Measurements from ENCODE around the gene ALDH4A1.

Gene ALDH4A1

GRCh38 chr1:18927082-18927653 is 24.8 kb upstream of the ALDH4A1 start:
- Histone ChIP-seq H3K4me1 (ENCODE audit: control insufficient read depth, insufficient read depth, low read length) (peaks cover 70% of the 10 kb centered on the region), H3K36me3 (ENCODE audit: insufficient read depth, low read length) (no peaks in the 10 kb centered on the region), H3K27me3 (ENCODE audit: control insufficient read depth, insufficient read depth, low read length) (no peaks in the 10 kb centered on the region), H3K9me3 (replicated peaks; ENCODE audit: low read length) (no peaks in the 10 kb centered on the region), H3K4me2 (ENCODE audit: low read length) (peak overlapping the region; percentile 66), H3K4me3 (ENCODE audit: low read length) (peak overlapping the region; percentile 49), H3K9ac (ENCODE audit: low read depth, low read length) (peak overlapping the region; percentile 74)

- peak overlapping the region; percentile 49 for H3K4me3 ChIP-seq (ENCODE audit: low read length)
- no peaks in the 10 kb centered on the region for H3K36me3 ChIP-seq (ENCODE audit: insufficient read depth, low read length)
- H3K9ac ChIP-seq (ENCODE audit: low read depth, low read length): peak overlapping the region; percentile 74
- no peaks in the 10 kb centered on the region for H3K9me3 ChIP-seq (replicated peaks; ENCODE audit: low read length)
- H3K4me1 ChIP-seq (ENCODE audit: control insufficient read depth, insufficient read depth, low read length): peaks cover 76% of the 10 kb centered on the region
- H3K27me3 ChIP-seq (ENCODE audit: control insufficient read depth, insufficient read depth, low read length): no peaks in the 10 kb centered on the region
- peak overlapping the region; percentile 66 for H3K4me2 ChIP-seq (ENCODE audit: low read length)
Observed at GRCh38 chr1:18926315-18927081, 24.1 kb upstream of the ALDH4A1 start.

GRCh38 chr1:18925279-18925678 is 22.9 kb upstream of the ALDH4A1 start:
- Histone ChIP-seq H3K4me2 (ENCODE audit: low read length) (no peak overlapping the region), H3K4me1 (ENCODE audit: control insufficient read depth, insufficient read depth, low read length) (peaks cover 77% of the 10 kb centered on the region), H3K9ac (ENCODE audit: low read depth, low read length) (no peak overlapping the region), H3K9me3 (replicated peaks; ENCODE audit: low read length) (no peaks in the 10 kb centered on the region), H3K27me3 (ENCODE audit: control insufficient read depth, insufficient read depth, low read length) (no peaks in the 10 kb centered on the region), H3K4me3 (ENCODE audit: low read length) (no peak overlapping the region), H3K36me3 (ENCODE audit: insufficient read depth, low read length) (no peaks in the 10 kb centered on the region)

GRCh38 chr1:18924221-18924691 is 21.9 kb upstream of the ALDH4A1 start:
- H3K9ac ChIP-seq (ENCODE audit: low read depth, low read length): peak overlapping the region; percentile 44
- H3K4me1 ChIP-seq (ENCODE audit: control insufficient read depth, insufficient read depth, low read length): peaks cover 67% of the 10 kb centered on the region
- no peaks in the 10 kb centered on the region for H3K36me3 ChIP-seq (ENCODE audit: insufficient read depth, low read length)
- H3K4me3 ChIP-seq (ENCODE audit: low read length): peak overlapping the region; percentile 45
- no peaks in the 10 kb centered on the region for H3K27me3 ChIP-seq (ENCODE audit: control insufficient read depth, insufficient read depth, low read length)
- H3K4me2 ChIP-seq (ENCODE audit: low read length): peak overlapping the region; percentile 78
- H3K9me3 ChIP-seq (replicated peaks; ENCODE audit: low read length): no peaks in the 10 kb centered on the region

- Histone ChIP-seq H3K4me1 (ENCODE audit: control insufficient read depth, insufficient read depth, low read length) (peaks cover 63% of the 10 kb centered on the region), H3K4me2 (ENCODE audit: low read length) (peak overlapping the region; percentile 78), H3K36me3 (ENCODE audit: insufficient read depth, low read length) (no peaks in the 10 kb centered on the region), H3K9me3 (replicated peaks; ENCODE audit: low read length) (no peaks in the 10 kb centered on the region), H3K9ac (ENCODE audit: low read depth, low read length) (peak overlapping the region; percentile 44), H3K27me3 (ENCODE audit: control insufficient read depth, insufficient read depth, low read length) (no peaks in the 10 kb centered on the region), H3K4me3 (ENCODE audit: low read length) (peak overlapping the region; percentile 45)
Observed at GRCh38 chr1:18923756-18924211, 21.4 kb upstream of the ALDH4A1 start.

GRCh38 chr1:18922848-18923755 is 20.7 kb upstream of the ALDH4A1 start:
- Histone ChIP-seq H3K27me3 (ENCODE audit: control insufficient read depth, insufficient read depth, low read length) (no peaks in the 10 kb centered on the region), H3K36me3 (ENCODE audit: insufficient read depth, low read length) (no peaks in the 10 kb centered on the region), H3K9ac (ENCODE audit: low read depth, low read length) (peak overlapping the region; percentile 58), H3K4me1 (ENCODE audit: control insufficient read depth, insufficient read depth, low read length) (peaks cover 56% of the 10 kb centered on the region), H3K4me2 (ENCODE audit: low read length) (peak overlapping the region; percentile 78), H3K4me3 (ENCODE audit: low read length) (peak overlapping the region; percentile 45), H3K9me3 (replicated peaks; ENCODE audit: low read length) (no peaks in the 10 kb centered on the region)

- peak overlapping the region; percentile 78 for H3K4me2 ChIP-seq (ENCODE audit: low read length)
- H3K9me3 ChIP-seq (replicated peaks; ENCODE audit: low read length): no peaks in the 10 kb centered on the region
- no peaks in the 10 kb centered on the region for H3K27me3 ChIP-seq (ENCODE audit: control insufficient read depth, insufficient read depth, low read length)
- no peaks in the 10 kb centered on the region for H3K36me3 ChIP-seq (ENCODE audit: insufficient read depth, low read length)
- H3K4me3 ChIP-seq (ENCODE audit: low read length): peak overlapping the region; percentile 40
- H3K4me1 ChIP-seq (ENCODE audit: control insufficient read depth, insufficient read depth, low read length): peaks cover 48% of the 10 kb centered on the region
- H3K9ac ChIP-seq (ENCODE audit: low read depth, low read length): peak overlapping the region; percentile 58
Observed at GRCh38 chr1:18922319-18922726, 20.0 kb upstream of the ALDH4A1 start.

- H3K9ac ChIP-seq (ENCODE audit: low read depth, low read length): peak overlapping the region; percentile 58
Observed at GRCh38 chr1:18921516-18922251, 19.3 kb upstream of the ALDH4A1 start.

GRCh38 chr1:18920931-18921330 is 18.6 kb upstream of the ALDH4A1 start:
- Histone ChIP-seq H3K4me2 (ENCODE audit: low read length) (no peak overlapping the region), H3K36me3 (ENCODE audit: insufficient read depth, low read length) (no peaks in the 10 kb centered on the region), H3K4me3 (ENCODE audit: low read length) (no peak overlapping the region), H3K9me3 (replicated peaks; ENCODE audit: low read length) (no peaks in the 10 kb centered on the region), H3K27me3 (ENCODE audit: control insufficient read depth, insufficient read depth, low read length) (no peaks in the 10 kb centered on the region), H3K4me1 (ENCODE audit: control insufficient read depth, insufficient read depth, low read length) (peaks cover 35% of the 10 kb centered on the region), H3K9ac (ENCODE audit: low read depth, low read length) (no peak overlapping the region)

More at GRCh38 chr1:18921516-18922251, 19.3 kb upstream of the ALDH4A1 start:
- no peak overlapping the region for H3K4me3 ChIP-seq (ENCODE audit: low read length)
- H3K4me2 ChIP-seq (ENCODE audit: low read length): peak overlapping the region; percentile 78
- peaks cover 42% of the 10 kb centered on the region for H3K4me1 ChIP-seq (ENCODE audit: control insufficient read depth, insufficient read depth, low read length)
- H3K27me3 ChIP-seq (ENCODE audit: control insufficient read depth, insufficient read depth, low read length): no peaks in the 10 kb centered on the region
- H3K36me3 ChIP-seq (ENCODE audit: insufficient read depth, low read length): no peaks in the 10 kb centered on the region
- H3K9me3 ChIP-seq (replicated peaks; ENCODE audit: low read length): no peaks in the 10 kb centered on the region

GRCh38 chr1:18919956-18920355 is 17.6 kb upstream of the ALDH4A1 start:
- Histone ChIP-seq H3K36me3 (ENCODE audit: insufficient read depth, low read length) (no peaks in the 10 kb centered on the region), H3K4me3 (ENCODE audit: low read length) (no peak overlapping the region), H3K9ac (ENCODE audit: low read depth, low read length) (no peak overlapping the region), H3K27me3 (ENCODE audit: control insufficient read depth, insufficient read depth, low read length) (no peaks in the 10 kb centered on the region), H3K9me3 (replicated peaks; ENCODE audit: low read length) (no peaks in the 10 kb centered on the region), H3K4me2 (ENCODE audit: low read length) (no peak overlapping the region), H3K4me1 (ENCODE audit: control insufficient read depth, insufficient read depth, low read length) (peaks cover 34% of the 10 kb centered on the region)
